Astrocyte (in vitro differentiated cells and primary cell): Measurements from ENCODE around the gene AMOTL1. TPM values are rescaled to one million over a fixed set of nuclear protein-coding genes. Genes with fewer than 3 reads are reported as not detected.

ENCODE experiments used
- DNase-seq: peaks from one replicate; pipeline ENCODE4 v3.0.0-alpha.2; 2010; ENCODE audit warnings: low read depth
- FAIRE-seq: peaks from 2 replicates; lab custom pipeline; 2011; peaks lifted over from hg19 to GRCh38; lab: Jason Lieb, UNC
- H2AFZ ChIP-seq: 2 replicates; pipeline ENCODE4 v1.6.0; 2012; ENCODE audit warnings: low read depth, low read length, inconsistent platforms
- H3K27ac ChIP-seq: 2 replicates; pipeline ENCODE4 v1.5.1; 2011; ENCODE audit warnings: low read depth, low read length, inconsistent platforms
- H3K27me3 ChIP-seq: 2 replicates; pipeline ENCODE4 v1.6.0; 2011; ENCODE audit warnings: low read length, inconsistent platforms; ENCODE audit not compliant: insufficient read depth
- H3K36me3 ChIP-seq: 2 replicates; pipeline ENCODE4 v1.5.1; 2011; ENCODE audit warnings: low read length, inconsistent platforms; ENCODE audit not compliant: insufficient read depth
- H3K4me1 ChIP-seq: 2 replicates; pipeline ENCODE4 v1.5.1; 2011; ENCODE audit warnings: low read length, inconsistent platforms; ENCODE audit not compliant: insufficient read depth
- H3K4me2 ChIP-seq: 2 replicates; pipeline ENCODE4 v1.6.0; 2012; ENCODE audit warnings: low read length, inconsistent platforms
- H3K4me3 ChIP-seq: 2 replicates; pipeline ENCODE4 v1.5.1; 2011; ENCODE audit warnings: low read depth, mild to moderate bottlenecking, low read length, inconsistent platforms; ENCODE audit not compliant: insufficient read depth
- H3K79me2 ChIP-seq: 2 replicates; pipeline ENCODE4 v1.6.0; 2012; ENCODE audit warnings: mild to moderate bottlenecking, low read length, inconsistent platforms; ENCODE audit not compliant: insufficient read depth
- H3K9ac ChIP-seq: 2 replicates; pipeline ENCODE4 v1.6.0; 2012; ENCODE audit warnings: mild to moderate bottlenecking, low read length, inconsistent platforms
- H3K9me3 ChIP-seq: 2 replicates; pipeline ENCODE4 v1.5.1; 2012; ENCODE audit warnings: low read depth, mild to moderate bottlenecking, low read length, inconsistent platforms; ENCODE audit not compliant: insufficient read depth
- H4K20me1 ChIP-seq: 2 replicates; pipeline ENCODE4 v1.6.0; 2012; ENCODE audit warnings: low read length, inconsistent platforms; ENCODE audit not compliant: insufficient read depth
- H3K27ac Mint-ChIP-seq: one replicate; pipeline ENCODE4 v1.8.0; 2021; ENCODE audit warnings: mild to moderate bottlenecking, mixed read lengths; ENCODE audit not compliant: unreplicated experiment
- H3K27me3 Mint-ChIP-seq: one replicate; pipeline ENCODE4 v1.8.0; 2021; ENCODE audit warnings: low read depth, mixed read lengths; ENCODE audit not compliant: unreplicated experiment
- H3K36me3 Mint-ChIP-seq: one replicate; pipeline ENCODE4 v1.8.0; 2021; ENCODE audit warnings: low read depth, mixed read lengths; ENCODE audit not compliant: unreplicated experiment
- H3K4me1 Mint-ChIP-seq: one replicate; pipeline ENCODE4 v1.8.0; 2021; ENCODE audit warnings: low read depth, mixed read lengths; ENCODE audit not compliant: unreplicated experiment
- H3K4me3 Mint-ChIP-seq: one replicate; pipeline ENCODE4 v1.8.0; 2021; ENCODE audit warnings: mild to moderate bottlenecking, moderate library complexity, mixed read lengths; ENCODE audit not compliant: unreplicated experiment
- H3K9me3 Mint-ChIP-seq: one replicate; pipeline ENCODE4 v1.8.0; 2021; ENCODE audit warnings: mild to moderate bottlenecking, mixed read lengths; ENCODE audit not compliant: unreplicated experiment
- EZH2 ChIP-seq: IDR thresholded peaks from 2 replicates; pipeline ENCODE4 v1.6.1; 2012; ENCODE audit warnings: mild to moderate bottlenecking, low read length, inconsistent platforms; ENCODE audit not compliant: insufficient read depth
- total RNA-seq: library from RNA; stranded (reverse); gene quantifications from 2 replicates; pipeline ENCODE4 v1.2.1, GENCODE V29; 2021
- TF ChIP-seq, protein P1 (sequence below): IDR thresholded peaks from 2 replicates; pipeline ENCODE4 v1.5.1; 2011; ENCODE audit warnings: low read depth, mild to moderate bottlenecking, inconsistent platforms, low read length, moderate library complexity; ENCODE audit not compliant: insufficient read depth

Gene AMOTL1
- total RNA-seq, 1 donor from 2014 or later = 47.8 TPM

DNA sequence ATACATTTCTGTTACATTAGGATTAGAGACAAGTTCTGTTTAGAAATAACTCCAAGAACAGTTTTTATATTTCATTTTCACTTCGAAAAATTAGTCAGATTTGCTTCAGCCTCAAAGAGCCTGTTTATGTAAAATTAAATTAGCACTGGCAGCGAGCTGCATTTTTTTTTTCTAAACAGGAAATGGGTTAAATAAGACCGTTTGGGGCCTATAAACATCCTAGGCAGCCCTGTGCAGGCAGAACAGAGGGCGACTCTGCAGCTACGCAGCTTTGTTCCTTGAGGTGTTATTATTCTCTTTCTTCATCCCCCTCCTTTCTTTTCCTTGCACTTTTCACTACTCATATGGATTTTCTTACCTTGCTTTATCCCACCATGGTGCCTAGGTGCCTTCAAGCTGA lies 156.5 kb downstream of the AMOTL1 start:
- Mint-ChIP-seq H3K4me3 (no peak overlapping the region), H3K27ac (no peak overlapping the region), H3K4me1 (peaks cover 24% of the 10 kb centered on the region), H3K36me3 (peaks cover 9% of the 10 kb centered on the region), H3K27me3 (peaks cover 2% of the 10 kb centered on the region), H3K9me3 (peaks cover 13% of the 10 kb centered on the region)
- Histone ChIP-seq H3K4me3 (no peak overlapping the region), H3K27me3 (no peaks in the 10 kb centered on the region), H3K9ac (no peak overlapping the region), H4K20me1 (no peaks in the 10 kb centered on the region), H3K4me1 (peaks cover 34% of the 10 kb centered on the region), H3K4me2 (no peak overlapping the region), H3K27ac (no peak overlapping the region), H3K36me3 (no peaks in the 10 kb centered on the region), H3K79me2 (no peaks in the 10 kb centered on the region), H3K9me3 (no peaks in the 10 kb centered on the region), H2AFZ (no peak overlapping the region)
- DNase-seq (no peak), FAIRE-seq (no peak)
- TF ChIP-seq EZH2 = no peak
- TF ChIP-seq, protein P1, sequence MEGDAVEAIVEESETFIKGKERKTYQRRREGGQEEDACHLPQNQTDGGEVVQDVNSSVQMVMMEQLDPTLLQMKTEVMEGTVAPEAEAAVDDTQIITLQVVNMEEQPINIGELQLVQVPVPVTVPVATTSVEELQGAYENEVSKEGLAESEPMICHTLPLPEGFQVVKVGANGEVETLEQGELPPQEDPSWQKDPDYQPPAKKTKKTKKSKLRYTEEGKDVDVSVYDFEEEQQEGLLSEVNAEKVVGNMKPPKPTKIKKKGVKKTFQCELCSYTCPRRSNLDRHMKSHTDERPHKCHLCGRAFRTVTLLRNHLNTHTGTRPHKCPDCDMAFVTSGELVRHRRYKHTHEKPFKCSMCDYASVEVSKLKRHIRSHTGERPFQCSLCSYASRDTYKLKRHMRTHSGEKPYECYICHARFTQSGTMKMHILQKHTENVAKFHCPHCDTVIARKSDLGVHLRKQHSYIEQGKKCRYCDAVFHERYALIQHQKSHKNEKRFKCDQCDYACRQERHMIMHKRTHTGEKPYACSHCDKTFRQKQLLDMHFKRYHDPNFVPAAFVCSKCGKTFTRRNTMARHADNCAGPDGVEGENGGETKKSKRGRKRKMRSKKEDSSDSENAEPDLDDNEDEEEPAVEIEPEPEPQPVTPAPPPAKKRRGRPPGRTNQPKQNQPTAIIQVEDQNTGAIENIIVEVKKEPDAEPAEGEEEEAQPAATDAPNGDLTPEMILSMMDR = no peak

DNA sequence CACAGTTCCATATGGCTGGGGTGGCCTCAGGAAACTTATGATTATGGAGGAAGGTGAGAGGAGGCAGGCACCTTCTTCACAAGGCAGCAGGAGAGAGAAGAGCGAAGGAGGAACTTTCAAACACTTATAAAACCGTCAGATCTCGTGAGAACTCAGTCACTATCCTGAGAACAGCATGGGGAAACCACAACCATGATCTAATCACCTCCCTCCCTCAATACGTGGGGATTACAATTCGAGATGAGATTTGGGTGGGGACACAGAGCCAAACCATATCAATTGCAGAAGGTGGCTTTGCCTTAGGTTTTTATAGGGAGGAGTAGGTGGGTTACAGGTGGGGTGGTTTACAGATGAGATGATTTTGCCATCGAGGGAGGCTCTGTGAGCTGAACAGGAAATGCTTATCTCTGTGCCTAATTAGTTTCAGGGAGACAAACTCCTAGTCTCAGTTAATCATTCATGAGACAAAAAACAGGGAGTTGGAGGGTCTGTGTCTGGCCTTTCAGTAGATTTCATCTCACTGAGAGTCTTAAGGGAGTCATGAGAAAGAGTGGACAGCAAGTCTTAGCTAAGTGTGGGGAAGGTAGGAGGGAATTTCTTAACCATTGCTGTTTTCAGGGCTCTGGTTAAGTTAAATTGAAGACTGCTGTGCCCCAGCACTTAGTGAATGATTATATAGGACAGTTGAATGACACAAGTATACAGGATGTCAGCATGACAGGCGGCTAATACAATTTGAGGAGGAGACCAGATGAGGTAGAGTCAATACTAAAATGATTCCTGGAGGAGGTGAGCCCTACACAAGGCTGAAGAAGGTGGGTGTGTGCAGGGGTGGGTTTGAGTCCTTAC lies 157.5 kb downstream of the AMOTL1 start:
- peaks cover 13% of the 10 kb centered on the region for H3K9me3 Mint-ChIP-seq
- H3K4me2 ChIP-seq = peak overlapping the region; percentile 68
- no peaks in the 10 kb centered on the region for H3K79me2 ChIP-seq
- no peaks in the 10 kb centered on the region for H3K27me3 ChIP-seq
- DNase-seq (no peak), FAIRE-seq (no peak)
- no peaks in the 10 kb centered on the region for H3K9me3 ChIP-seq
- H3K36me3 ChIP-seq = no peaks in the 10 kb centered on the region
- H4K20me1 ChIP-seq = no peaks in the 10 kb centered on the region
- peak overlapping the region; percentile 79 for H3K27ac ChIP-seq
- no peak overlapping the region for H3K4me3 Mint-ChIP-seq
- H3K27ac Mint-ChIP-seq = peak overlapping the region; percentile 2
- peaks cover 20% of the 10 kb centered on the region for H3K4me1 Mint-ChIP-seq
- peaks cover 34% of the 10 kb centered on the region for H3K4me1 ChIP-seq
- H3K27me3 Mint-ChIP-seq = peaks cover 6% of the 10 kb centered on the region
- H3K9ac ChIP-seq = peak overlapping the region; percentile 56
- peaks cover 7% of the 10 kb centered on the region for H3K36me3 Mint-ChIP-seq
- peak overlapping the region; percentile 30 for H2AFZ ChIP-seq
- no peak for TF ChIP-seq EZH2
- TF ChIP-seq, protein P1 = no peak
- no peak overlapping the region for H3K4me3 ChIP-seq

DNA sequence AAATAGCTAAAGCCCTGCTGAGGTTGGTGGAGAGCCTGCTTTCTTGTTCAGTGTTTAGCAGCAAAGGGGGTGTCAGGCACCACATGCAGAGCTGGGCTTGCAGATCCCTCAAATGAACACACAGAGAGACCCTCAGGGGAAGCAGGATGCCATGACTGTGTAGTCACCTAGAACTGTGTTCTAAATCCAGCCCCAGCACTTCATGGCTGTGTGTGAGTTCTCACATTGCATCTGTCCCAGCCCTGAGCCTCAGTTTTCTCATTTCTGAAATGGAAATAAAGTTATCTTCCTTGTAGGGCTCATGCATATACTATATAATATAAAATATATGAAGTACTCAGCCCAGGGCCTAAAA lies 158.1 kb downstream of the AMOTL1 start:
- Mint-ChIP-seq H3K27ac (peak overlapping the region; percentile 2), H3K9me3 (peaks cover 13% of the 10 kb centered on the region), H3K27me3 (peaks cover 5% of the 10 kb centered on the region), H3K36me3 (peaks cover 7% of the 10 kb centered on the region), H3K4me3 (no peak overlapping the region), H3K4me1 (peaks cover 19% of the 10 kb centered on the region)
- DNase-seq (peak; percentile 34), FAIRE-seq (peak; percentile 13)
- no peaks in the 10 kb centered on the region for H4K20me1 ChIP-seq
- peaks cover 34% of the 10 kb centered on the region for H3K4me1 ChIP-seq
- peak overlapping the region; percentile 79 for H3K27ac ChIP-seq
- H3K79me2 ChIP-seq = no peaks in the 10 kb centered on the region
- H3K4me2 ChIP-seq = peak overlapping the region; percentile 68
- TF ChIP-seq, protein P1 = no peak
- TF ChIP-seq EZH2 = no peak
- peak overlapping the region; percentile 56 for H3K9ac ChIP-seq
- peak overlapping the region; percentile 30 for H2AFZ ChIP-seq
- no peak overlapping the region for H3K4me3 ChIP-seq
- no peaks in the 10 kb centered on the region for H3K9me3 ChIP-seq
- H3K27me3 ChIP-seq = no peaks in the 10 kb centered on the region
- H3K36me3 ChIP-seq = no peaks in the 10 kb centered on the region
